Hepatocyte (in vitro differentiated cells): ENCODE results near the gene DOCK2.

ENCODE experiments used
- CTCF ChIP-seq: fragments of 200-600 bp; sonication (generic); IDR thresholded peaks from 2 replicates; pipeline ENCODE4 v1.5.1; 2016; ENCODE audit warnings: antibody characterized with exemption, mild to moderate bottlenecking; ENCODE audit not compliant: poor library complexity
- EZH2 ChIP-seq: fragments of 200-600 bp; sonication (generic); IDR thresholded peaks from 2 replicates; pipeline ENCODE4 v1.6.1; 2016; ENCODE audit warnings: antibody characterized with exemption, mild to moderate bottlenecking, borderline replicate concordance

DNA sequence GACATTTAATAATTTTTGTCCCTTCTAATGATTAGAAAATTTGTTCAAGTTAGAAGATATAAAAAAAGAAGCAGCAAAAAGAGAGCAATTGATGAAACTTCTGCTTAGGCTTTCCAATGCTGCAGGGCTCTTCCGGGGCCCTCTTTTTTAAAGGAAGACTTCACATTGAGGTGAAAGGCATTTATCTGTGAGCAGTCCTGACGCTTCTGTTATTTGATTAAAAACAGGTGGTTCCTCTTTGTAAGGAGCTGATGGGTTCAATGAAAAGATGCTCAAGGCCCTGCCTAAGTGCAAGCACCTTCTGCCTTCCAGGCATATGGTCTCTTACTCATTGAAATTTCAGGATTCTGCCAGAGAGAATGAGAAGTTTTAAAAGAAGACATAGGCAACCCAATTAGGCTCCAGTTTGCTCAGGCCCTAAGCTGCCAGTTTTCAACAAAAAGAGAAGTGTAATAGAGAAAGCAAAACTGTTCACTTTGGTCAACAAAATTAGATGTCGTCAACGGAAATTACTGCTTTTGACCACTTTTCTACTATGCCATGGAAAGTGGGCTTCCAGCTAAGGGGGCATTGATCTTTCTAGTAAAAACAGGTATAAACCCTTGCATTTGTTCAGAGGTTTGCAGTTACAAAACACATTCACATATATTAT is 243.1 kb downstream of the DOCK2 start:
- TF ChIP-seq EZH2 (no peak), CTCF (no peak)
